Measurements from ENCODE around the gene OBSCN.

- TF ChIP-seq POLR2AphosphoS5 (IDR thresholded peaks at IDR 0.05; ENCODE audit: low read depth, low read length) (no peak), POU2F2 (IDR thresholded peaks at IDR 0.05; ENCODE audit: low read depth, low read length) (no peak), POLR2A (IDR thresholded peaks at IDR 0.05; ENCODE audit: low read depth, low read length) (no peak)
Measured at GRCh38 chr1:228332797-228333738, 125.2 kb downstream of the OBSCN start.

Data from GM12891 (cell line).